K562 (cell line): Measurements from ENCODE around the gene ZNHIT1. TPM values are rescaled to one million over a fixed set of nuclear protein-coding genes. Genes with fewer than 3 reads are reported as not detected.

Experiments
- BCOR ChIP-seq: fragments of 450-650 bp; IDR thresholded peaks from 2 replicates; pipeline ENCODE4 v1.6.1; 2016
- BDP1 ChIP-seq: IDR thresholded peaks from 3 replicates; pipeline ENCODE4 v1.6.1; 2011; ENCODE audit not compliant: insufficient read length, insufficient read depth
- CC2D1A ChIP-seq: fragments of 450-650 bp; IDR thresholded peaks from 2 replicates; pipeline ENCODE4 v1.6.1; 2017; ENCODE audit warnings: mild to moderate bottlenecking
- CHD2 ChIP-seq: IDR thresholded peaks from 2 replicates; pipeline ENCODE4 v1.6.1; 2011; ENCODE audit warnings: low read depth, low read length
- CREB1 ChIP-seq, 2 experiments: sonication (generic) in 1 of 2; formaldehyde crosslinking in 1 of 2; IDR thresholded peaks; 2 replicates each; pipeline versions ENCODE4 v1.6.1 to v1.8.0; 2012 to 2022; ENCODE audit warnings: inconsistent platforms in 1 of 2, mild to moderate bottlenecking in 1 of 2, missing genetic modification reagents in 1 of 2, moderate library complexity in 1 of 2
- CREM ChIP-seq: IDR thresholded peaks from 2 replicates; pipeline ENCODE4 v1.6.1; 2014; ENCODE audit warnings: antibody characterized with exemption, low read depth
- CTBP1 ChIP-seq: fragments of 450-650 bp; IDR thresholded peaks from 2 replicates; pipeline ENCODE4 v1.6.1; 2016; ENCODE audit warnings: borderline replicate concordance
- ELF2 ChIP-seq: fragments of 250-450 bp; sonication (Bioruptor Pico); IDR thresholded peaks from 2 replicates; pipeline ENCODE4 v1.5.0; 2021; ENCODE audit warnings: mild to moderate bottlenecking
- ERF ChIP-seq: fragments of 450-650 bp; formaldehyde crosslinking; IDR thresholded peaks from 2 replicates; pipeline ENCODE4 v1.4.0; 2020; ENCODE audit warnings: mild to moderate bottlenecking, mixed read lengths
- JUN ChIP-seq, 2 experiments: sonication (generic) in 1 of 2; formaldehyde crosslinking in 1 of 2; IDR thresholded peaks; 2 replicates each; pipeline versions ENCODE4 v1.6.1 to v1.8.0; 2012 to 2022; ENCODE audit warnings: borderline replicate concordance in 2 of 2, mild to moderate bottlenecking in 2 of 2, improper control_type of control experiment in 1 of 2, low read depth in 1 of 2, low read length in 1 of 2, missing genetic modification reagents in 1 of 2
- KLF13 ChIP-seq: fragments of 450-650 bp; IDR thresholded peaks from 2 replicates; pipeline ENCODE4 v1.6.1; 2016; ENCODE audit warnings: missing genetic modification characterization, low read depth, mild to moderate bottlenecking, missing compliant biosample characterization, moderate library complexity, borderline replicate concordance
- MAX ChIP-seq: sonication (generic); formaldehyde crosslinking; IDR thresholded peaks from 2 replicates; pipeline ENCODE4 v1.9.0; 2022; ENCODE audit warnings: mild to moderate bottlenecking, missing genetic modification reagents
- MCM3 ChIP-seq: fragments of 450-650 bp; IDR thresholded peaks from 2 replicates; pipeline ENCODE4 v1.6.1; 2016
- MED1 ChIP-seq: sonication (generic); formaldehyde crosslinking; IDR thresholded peaks from 2 replicates; pipeline ENCODE4 v1.8.1; 2023; ENCODE audit warnings: missing genetic modification reagents, borderline replicate concordance
- MYC ChIP-seq, 2 experiments: fragments of 250-450 bp in 1 of 2; sonication (Bioruptor Pico) in 1 of 2; IDR thresholded peaks; 2 replicates each; pipeline versions ENCODE4 v1.5.1 to v1.6.1; 2012 to 2021; ENCODE audit warnings: low read depth in 2 of 2, borderline replicate concordance in 1 of 2, improper control_type of control experiment in 1 of 2, low read length in 1 of 2, mild to moderate bottlenecking in 1 of 2, moderate library complexity in 1 of 2
- NFIX ChIP-seq: fragments of 250-450 bp; sonication (Bioruptor Pico); IDR thresholded peaks from 2 replicates; pipeline ENCODE4 v1.4.0; 2020; ENCODE audit warnings: low read depth, mild to moderate bottlenecking, moderate library complexity
- NFRKB ChIP-seq: fragments of 450-650 bp; IDR thresholded peaks from 2 replicates; pipeline ENCODE4 v1.6.1; 2016; ENCODE audit warnings: low read depth
- NONO ChIP-seq, 2 experiments: fragments of 200-400 bp in 1 of 2; fragments of 450-650 bp in 1 of 2; formaldehyde crosslinking in 1 of 2; IDR thresholded peaks; 2 replicates each; pipeline ENCODE4 v1.6.1; 2017; ENCODE audit warnings: low read depth in 2 of 2, mild to moderate bottlenecking in 2 of 2, moderate library complexity in 2 of 2, low read length in 1 of 2
- PHF20 ChIP-seq: fragments of 450-650 bp; IDR thresholded peaks from 2 replicates; pipeline ENCODE4 v1.6.1; 2018; ENCODE audit not compliant: partially characterized antibody
- POLR2G ChIP-seq: fragments of 200-400 bp; formaldehyde crosslinking; IDR thresholded peaks from 2 replicates; pipeline ENCODE4 v1.6.1; 2017; ENCODE audit warnings: low read depth, mild to moderate bottlenecking, antibody characterized with exemption, low read length, moderate library complexity
- POLR3G ChIP-seq: IDR thresholded peaks from 2 replicates; pipeline ENCODE4 v1.6.1; 2011; ENCODE audit not compliant: insufficient read length, insufficient replicate concordance; ENCODE audit errors: extremely low read depth
- RAD21 ChIP-seq, 2 experiments: fragments of 250-450 bp in 1 of 2; fragments of 450-650 bp in 1 of 2; sonication (Bioruptor Pico) in 1 of 2; formaldehyde crosslinking in 1 of 2; IDR thresholded peaks in 1 of 2; conservative IDR thresholded peaks in 1 of 2; 2 replicates each; pipeline versions ENCODE4 v1.4.0 to v1.8.0; 2020 to 2022; ENCODE audit warnings: mild to moderate bottlenecking in 2 of 2, moderate library complexity in 1 of 2
- RBM25 ChIP-seq: fragments of 200-400 bp; formaldehyde crosslinking; IDR thresholded peaks from 2 replicates; pipeline ENCODE4 v1.6.1; 2018; ENCODE audit warnings: low read length, low read depth, moderate library complexity; ENCODE audit not compliant: severe bottlenecking
- SMARCB1 ChIP-seq: IDR thresholded peaks from 2 replicates; pipeline ENCODE4 v1.6.1; 2011; ENCODE audit warnings: improper control_type of control experiment, low read depth; ENCODE audit not compliant: insufficient read length
- SNAPC5 ChIP-seq: fragments of 250-450 bp; sonication (Bioruptor Pico); IDR thresholded peaks from 2 replicates; pipeline ENCODE4 v1.8.0; 2021; ENCODE audit warnings: moderate library complexity, mild to moderate bottlenecking, inconsistent platforms
- TBL1XR1 ChIP-seq, 2 experiments: IDR thresholded peaks; 2 replicates each; pipeline ENCODE4 v1.6.1; 2012; ENCODE audit warnings: improper control_type of control experiment in 2 of 2, low read length in 2 of 2, mild to moderate bottlenecking in 1 of 2
- XRCC5 ChIP-seq: fragments of 200-400 bp; formaldehyde crosslinking; IDR thresholded peaks from 2 replicates; pipeline ENCODE4 v1.6.1; 2017; ENCODE audit warnings: low read depth, mild to moderate bottlenecking, low read length
- ZBED1 ChIP-seq: IDR thresholded peaks from 2 replicates; pipeline ENCODE4 v1.6.1; 2014
- ZEB2 ChIP-seq: fragments of 450-650 bp; IDR thresholded peaks from 2 replicates; pipeline ENCODE4 v1.6.1; 2016
- ZNF76 ChIP-seq: fragments of 250-450 bp; sonication (Bioruptor Pico); IDR thresholded peaks from 2 replicates; pipeline ENCODE4 v1.4.0; 2020; ENCODE audit warnings: mild to moderate bottlenecking, moderate library complexity, borderline replicate concordance
- ZNF77 ChIP-seq: fragments of 250-450 bp; sonication (Bioruptor Pico); IDR thresholded peaks from 2 replicates; pipeline ENCODE4 v1.5.0; 2020
- polyA plus RNA-seq, 8 experiments: library from polyadenylated mRNA; depleted of rRNA in 4 of 8; stranded (reverse) in 5 of 8; unstranded in 3 of 8; fragments of >200 nt; fragmentation: Nextera tagmentation in 2 of 8; fragmentation: Illumina TruSeq in 1 of 8; extraction: Ambion mirVana in 2 of 8; extraction: Trizol in 1 of 8; gene quantifications; 2 replicates each; pipeline versions ENCODE4 v1.2.1 to v1.2.3, GENCODE V29; 2011 to 2014; ENCODE audit warnings: inconsistent platforms in 1 of 8, missing spikeins in 1 of 8
- total RNA-seq, 7 experiments: library from RNA; depleted of rRNA in 6 of 7; stranded (reverse); fragments of >200 nt in 6 of 7; fragmentation: Illumina TruSeq in 2 of 7; extraction: Trizol in 2 of 7; gene quantifications; 2 replicates each; pipeline versions ENCODE4 v1.2.1 to v1.2.3, GENCODE V29; 2011 to 2021; ENCODE audit warnings: low replicate concordance in 1 of 7

The ZNHIT1 gene
- total and polyA plus RNA-seq, 9 of the 15 experiments (the other 6 are each of a cell fraction or from before 2014, with no cell fraction given): 6.4 to 162 (median 70.1) TPM

- TF ChIP-seq CREB1 (IDR thresholded peaks at IDR 0.05) (peak; percentile 37; the same call in 1 of the 2 replicates), CREB1 (CRISPR knock-in tag; IDR thresholded peaks at IDR 0.05) (peak; percentile 65; the same call in 1 of the 2 replicates), KLF13 (tag) (peak; percentile 54; the same call in 1 of the 2 replicates), RBM25 (no peak), ELF2 (CRISPR knock-in tag) (no peak), POLR3G (no peak), CREM (peak; percentile 82), NFRKB (no peak), PHF20 (no peak), BDP1 (no peak), CHD2 (no peak), ERF (CRISPR knock-in tag) (0 out of 2 replicates have a peak, but pooled peaks have one; percentile 47), NFIX (CRISPR knock-in tag) (no peak), BCOR (peak; percentile 49), XRCC5 (peak; percentile 80), TBL1XR1 (IDR thresholded peaks at IDR 0.05; ENCODE audit: low read length in 2 of 2) (0 out of 4 replicates have a peak, but pooled peaks of 1 of the 2 experiments have one; percentile 16), SNAPC5 (no peak), JUN (IDR thresholded peaks at IDR 0.05; ENCODE audit: borderline replicate concordance, low read depth, low read length) (peak; percentile 40; the same call in 1 of the 2 replicates), JUN (CRISPR knock-in tag; IDR thresholded peaks at IDR 0.05; ENCODE audit: borderline replicate concordance) (no peak), ZEB2 (no peak), SMARCB1 (no peak), ZBED1 (no peak), MED1 (CRISPR knock-in tag) (no peak), CTBP1 (peak; percentile 67; the same call in 1 of the 2 replicates), RAD21 (CRISPR knock-in tag; conservative IDR thresholded peaks at IDR 0.05 in 1 of 2, IDR thresholded peaks at IDR 0.05 in 1 of 2) (peak; percentile 60 to 80), CC2D1A (0 out of 2 replicates have a peak, but pooled peaks have one; percentile 48), MYC (IDR thresholded peaks at IDR 0.05; ENCODE audit: low read depth, low read length) (peak; percentile 45; the same call in 1 of the 2 replicates), MYC (CRISPR knock-in tag; IDR thresholded peaks at IDR 0.05; ENCODE audit: borderline replicate concordance, low read depth) (peak; percentile 63; the same call in 1 of the 2 replicates), MAX (CRISPR knock-in tag) (peak; percentile 34; the same call in 1 of the 2 replicates), ZNF77 (CRISPR knock-in tag) (no peak), ZNF76 (CRISPR knock-in tag) (no peak), NONO (IDR thresholded peaks at IDR 0.05; ENCODE audit: low read depth in 2 of 2, low read length in 1 of 2) (no peak), POLR2G (no peak), MCM3 (no peak)
Measured at GRCh38 chr7:101169838-101170551, 48.0 kb upstream of the ZNHIT1 start (continued).
